C4-2B (cell line): ENCODE data around the gene LIF.
A peak's percentile ranks its signal among the peaks of the same experiment; 100 is the strongest.
"Not testable (repeated sequence)": the region's sequence is repeated elsewhere in the genome, so short reads cannot be mapped to it uniquely, and the experiment has no call there.

Experiments
- H3K27ac ChIP-seq: fragments of 450-650 bp; 2 replicates; pipeline ENCODE4 v1.5.1; 2017
- ZFX ChIP-seq: fragments of 450-650 bp; IDR thresholded peaks from 2 replicates; pipeline ENCODE4 v1.6.1; 2017
- TF ChIP-seq, protein P1 (sequence below): fragments of 450-650 bp; conservative IDR thresholded peaks from 2 replicates; pipeline ENCODE4 v1.5.1; 2017; ENCODE audit warnings: mild to moderate bottlenecking

The LIF gene

DNA sequence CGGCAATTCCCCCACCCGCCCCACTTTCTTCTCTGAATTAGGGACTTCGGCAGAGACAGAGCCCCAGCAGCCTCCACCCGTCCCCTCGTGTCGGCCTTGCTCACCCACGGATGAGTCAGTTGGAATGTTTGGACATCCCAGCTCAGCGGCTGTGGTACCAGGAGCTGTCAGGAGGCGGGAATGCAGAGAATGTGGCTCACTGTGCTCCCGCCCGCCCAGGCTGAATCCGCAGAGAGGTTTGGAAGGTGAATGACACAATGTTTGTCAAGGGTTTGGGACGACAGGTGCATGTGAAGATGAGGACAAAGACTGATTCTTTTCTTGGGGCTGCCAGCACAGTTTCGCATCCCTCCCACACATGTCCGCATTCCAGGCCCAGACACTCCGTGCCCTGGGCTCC lies 39.6 kb downstream of the LIF start:
- no peak overlapping the region for H3K27ac ChIP-seq
- TF ChIP-seq, protein P1, sequence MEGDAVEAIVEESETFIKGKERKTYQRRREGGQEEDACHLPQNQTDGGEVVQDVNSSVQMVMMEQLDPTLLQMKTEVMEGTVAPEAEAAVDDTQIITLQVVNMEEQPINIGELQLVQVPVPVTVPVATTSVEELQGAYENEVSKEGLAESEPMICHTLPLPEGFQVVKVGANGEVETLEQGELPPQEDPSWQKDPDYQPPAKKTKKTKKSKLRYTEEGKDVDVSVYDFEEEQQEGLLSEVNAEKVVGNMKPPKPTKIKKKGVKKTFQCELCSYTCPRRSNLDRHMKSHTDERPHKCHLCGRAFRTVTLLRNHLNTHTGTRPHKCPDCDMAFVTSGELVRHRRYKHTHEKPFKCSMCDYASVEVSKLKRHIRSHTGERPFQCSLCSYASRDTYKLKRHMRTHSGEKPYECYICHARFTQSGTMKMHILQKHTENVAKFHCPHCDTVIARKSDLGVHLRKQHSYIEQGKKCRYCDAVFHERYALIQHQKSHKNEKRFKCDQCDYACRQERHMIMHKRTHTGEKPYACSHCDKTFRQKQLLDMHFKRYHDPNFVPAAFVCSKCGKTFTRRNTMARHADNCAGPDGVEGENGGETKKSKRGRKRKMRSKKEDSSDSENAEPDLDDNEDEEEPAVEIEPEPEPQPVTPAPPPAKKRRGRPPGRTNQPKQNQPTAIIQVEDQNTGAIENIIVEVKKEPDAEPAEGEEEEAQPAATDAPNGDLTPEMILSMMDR: no peak
- TF ChIP-seq ZFX: no peak

DNA sequence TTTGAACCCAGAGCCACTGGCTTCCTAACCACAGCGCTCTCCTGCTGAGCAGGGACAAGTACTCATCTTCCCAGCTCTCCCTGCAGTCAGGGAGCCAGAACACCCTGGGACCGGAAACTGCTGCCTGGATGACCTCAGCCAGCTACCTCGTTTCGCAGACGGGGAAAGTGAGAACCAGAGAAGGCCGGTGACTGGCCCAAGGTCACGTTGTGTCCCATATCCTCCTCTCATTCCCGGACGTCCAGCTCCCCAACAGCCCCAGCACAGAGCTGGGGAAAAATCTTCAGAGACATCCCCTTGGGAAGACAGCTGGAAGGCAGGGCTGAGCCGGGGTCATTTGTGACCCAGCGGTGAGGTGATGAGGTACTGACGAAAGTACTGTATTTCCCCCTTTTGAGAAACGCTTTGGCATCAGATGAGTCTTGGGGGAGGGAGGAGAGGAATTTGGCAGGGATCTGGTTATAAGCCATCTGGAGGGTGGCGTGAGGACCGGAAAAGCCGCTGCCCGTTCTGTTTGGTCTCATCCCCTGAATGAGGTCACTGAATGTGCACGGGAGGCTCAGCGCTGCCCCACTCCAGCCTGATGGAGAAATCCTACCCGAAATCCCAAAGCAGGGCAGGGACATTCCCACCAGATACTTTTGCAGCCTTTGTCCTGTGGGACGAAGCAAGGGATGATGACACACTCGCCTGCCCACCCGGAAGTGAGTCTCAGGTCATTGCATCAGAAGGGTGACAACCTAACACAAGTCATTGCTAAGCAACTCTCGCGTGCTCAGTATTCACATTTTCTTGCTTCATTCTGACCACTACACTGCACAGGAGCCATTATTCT lies 41.1 kb downstream of the LIF start:
- TF ChIP-seq, protein P1: no peak
- TF ChIP-seq ZFX: no peak
- H3K27ac ChIP-seq: no peak overlapping the region

DNA sequence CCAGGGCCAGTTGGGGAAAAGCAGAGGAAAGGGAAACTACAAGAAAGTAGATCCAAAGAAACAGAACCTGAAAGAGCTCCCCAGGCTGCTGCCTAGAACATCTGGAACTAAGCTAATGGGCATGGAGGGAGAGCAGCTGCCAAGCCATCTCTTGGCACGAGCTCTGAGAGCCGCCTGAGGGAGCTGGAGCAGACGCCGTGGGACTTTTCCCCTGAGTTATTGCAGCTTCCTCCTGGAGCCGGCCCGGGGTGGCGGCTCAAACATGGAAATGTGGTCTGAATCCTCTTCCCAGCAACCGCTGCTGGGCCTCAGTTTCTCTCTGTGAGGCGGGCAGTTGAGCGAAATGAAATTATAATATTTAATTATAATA lies 41.8 kb downstream of the LIF start:
- no peak overlapping the region for H3K27ac ChIP-seq
- TF ChIP-seq ZFX: no peak
- TF ChIP-seq, protein P1: no peak

DNA sequence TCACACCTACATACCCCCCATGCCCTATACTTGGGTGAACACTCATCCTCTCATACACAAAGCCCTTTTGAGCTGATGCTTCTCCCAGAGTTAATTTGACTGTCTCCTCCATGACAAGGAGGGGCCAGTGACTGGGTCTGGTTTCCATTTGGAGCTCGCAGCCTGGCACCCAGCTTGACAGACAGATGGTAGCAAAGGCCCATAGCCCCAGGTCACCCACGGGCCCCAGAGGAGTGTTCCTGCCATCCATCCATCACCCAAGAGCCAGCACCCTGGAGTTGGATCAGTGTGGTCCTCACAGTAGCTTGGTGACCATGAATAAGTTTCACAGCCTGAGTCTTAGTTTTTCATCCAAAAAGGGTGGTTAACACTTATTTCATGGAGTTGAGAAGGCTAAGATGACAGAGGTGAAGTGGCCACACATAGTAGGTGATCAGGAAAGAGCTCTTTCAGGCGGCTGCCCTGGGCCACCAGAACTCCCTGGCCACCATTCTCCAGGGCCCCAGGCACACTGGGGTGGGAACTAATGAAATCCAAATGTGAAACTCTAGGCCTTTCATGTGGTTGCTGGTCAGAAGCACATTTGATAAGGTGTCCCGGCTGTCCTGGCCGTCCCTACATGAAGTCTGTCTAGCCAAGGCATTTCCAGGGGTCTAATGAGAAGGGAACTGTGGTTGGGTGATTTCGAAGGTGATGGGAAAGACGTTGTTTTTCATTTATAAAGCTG lies 42.4 kb downstream of the LIF start:
- H3K27ac ChIP-seq: no peak overlapping the region
- TF ChIP-seq, protein P1: no peak
- no peak for TF ChIP-seq ZFX

DNA sequence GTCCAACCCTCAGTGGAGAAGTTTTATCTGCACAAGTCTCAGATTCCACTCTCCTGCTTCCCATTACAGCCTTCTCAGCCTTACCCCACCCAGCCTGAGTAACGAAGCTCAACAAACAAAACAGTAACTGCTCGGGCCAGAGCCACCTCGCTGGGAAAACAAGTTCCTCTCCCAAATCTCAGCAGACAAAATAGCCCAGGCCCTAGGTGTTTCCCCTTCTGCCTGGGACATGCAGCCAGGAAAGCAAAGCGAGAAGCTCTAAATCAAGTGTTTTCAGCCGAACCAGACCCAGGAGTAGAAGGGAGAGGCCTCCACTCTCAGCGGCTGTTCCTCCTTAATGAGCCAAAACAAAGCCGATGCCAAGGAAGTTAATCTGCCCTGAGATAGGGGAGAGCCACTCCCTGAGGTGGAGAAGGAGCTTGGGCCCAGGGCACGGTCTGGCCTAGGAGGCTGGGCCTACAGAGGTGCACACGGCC lies 44.0 kb downstream of the LIF start:
- H3K27ac ChIP-seq: peak overlapping the region; percentile 51
- peak; percentile 45; the same call in 1 of the 2 replicates for TF ChIP-seq ZFX
- TF ChIP-seq, protein P1: no peak

DNA sequence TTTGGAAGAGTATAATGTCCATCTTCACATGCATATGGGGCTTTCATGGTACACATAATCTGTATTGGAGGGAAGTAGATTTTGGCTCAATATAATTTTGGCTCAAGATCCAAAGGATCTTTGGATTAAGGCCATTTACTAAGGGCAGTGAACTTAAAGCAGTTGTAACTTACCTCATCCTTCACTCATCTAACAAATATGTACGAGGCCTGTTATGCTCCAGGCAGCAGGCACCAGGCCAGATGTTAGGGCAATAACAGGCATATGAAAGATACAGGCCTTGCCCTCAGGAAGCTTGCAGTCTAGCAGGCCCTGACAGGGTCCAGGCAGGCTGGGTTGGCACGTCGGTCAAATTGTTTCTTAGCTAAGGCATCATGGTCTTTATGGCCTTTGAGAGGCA lies 44.6 kb downstream of the LIF start:
- peak overlapping the region; percentile 51 for H3K27ac ChIP-seq
- TF ChIP-seq, protein P1: no peak
- TF ChIP-seq ZFX: no peak

DNA sequence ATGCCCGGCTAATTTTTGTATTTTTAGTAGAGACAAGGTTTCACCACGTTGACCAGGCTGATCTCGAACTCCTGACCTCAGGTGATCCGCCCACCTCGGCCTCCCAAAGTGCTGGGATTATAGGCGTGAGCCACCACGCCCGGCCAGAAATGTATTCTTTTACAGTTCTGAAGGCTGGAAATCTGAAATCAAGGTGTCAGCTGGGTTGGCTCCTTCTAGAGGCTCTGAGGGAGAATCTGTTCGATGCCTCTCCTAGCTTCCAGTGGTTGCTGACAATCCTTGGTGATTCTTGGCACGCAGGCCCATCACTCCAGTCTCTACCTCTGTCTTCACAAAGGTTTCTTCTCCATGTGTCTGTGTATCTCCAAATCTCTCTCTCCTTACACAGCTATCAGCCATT lies 45.7 kb downstream of the LIF start:
- H3K27ac ChIP-seq: not testable (repeated sequence)
